Ovary (tissue), 9 donors: ENCODE data around the gene LHX2. TPM values are rescaled to one million over a fixed set of nuclear protein-coding genes. Genes with fewer than 3 reads are reported as not detected.

Experiments used
- DNase-seq, 5 donors: peaks; one replicate each; pipeline ENCODE4 v3.0.0-alpha.2; 2019 to 2020
- H3K27ac ChIP-seq, 2 donors: fragments of 200-600 bp; one replicate each; pipeline versions ENCODE4 v1.5.1 to v1.8.0; 2019 to 2022
- H3K27me3 ChIP-seq: fragments of 200-600 bp; one replicate; pipeline ENCODE4 v1.8.0; 2022
- H3K36me3 ChIP-seq: fragments of 200-600 bp; sonication (generic); one replicate; pipeline ENCODE4 v1.5.1; 2019
- H3K4me1 ChIP-seq: one replicate; pipeline ENCODE4 v1.8.1; 2013; ENCODE audit warnings: mild to moderate bottlenecking, moderate library complexity; ENCODE audit not compliant: insufficient read depth
- H3K4me3 ChIP-seq: fragments of 200-600 bp; sonication (generic); one replicate; pipeline ENCODE4 v1.5.1; 2017
- H3K9me3 ChIP-seq, 2 donors: fragments of 200-600 bp in 1 of 2; sonication (generic) in 1 of 2; one replicate each; pipeline versions ENCODE4 v1.5.1 to v1.8.1; 2013 to 2019; ENCODE audit warnings: mild to moderate bottlenecking in 1 of 2, moderate library complexity in 1 of 2
- EP300 ChIP-seq: sonication (generic); formaldehyde crosslinking; IDR thresholded peaks from one replicate; pipeline ENCODE4 v1.6.1; 2017; ENCODE audit warnings: antibody characterized with exemption
- POLR2A ChIP-seq: fragments of 450-650 bp; IDR thresholded peaks from one replicate; pipeline ENCODE4 v1.6.1; 2017; ENCODE audit warnings: antibody characterized with exemption, mild to moderate bottlenecking, moderate library complexity
- WGBS, 3 donors: extraction: QIAGEN DNeasy Blood & Tissue Kit in 1 of 3; methylation state at CpG; one replicate each; pipeline versions ENCODE4 v1.1.5 to v1.1.7; 2013 to 2017; 5-methylcytosine and 5-hydroxymethylcytosine counted together
- intact Hi-C, 4 donors: fragments of 100-400 bp; cut with DNase I; formaldehyde crosslinking; loops; one replicate each; pipeline versions ENCODE4 v1.11.0 to v1.15.1; 2022 to 2023
- polyA plus RNA-seq, 2 donors: library from polyadenylated mRNA; stranded (reverse); fragments of 200-250 nt in 1 of 2; fragments of 350-450 nt in 1 of 2; fragmentation: Illumina TruSeq in 1 of 2; extraction: RNeasy Lipid Tissue Mini Kit (QIAGEN cat#74804) in 1 of 2; gene quantifications; one replicate each; pipeline ENCODE4 v1.2.3, GENCODE V29; 2013 to 2014
- total RNA-seq, 7 donors: library from RNA; depleted of rRNA in 2 of 7; stranded (reverse); fragments of >200 nt in 2 of 7; fragmentation: NEBNext Ultra II Directional in 3 of 7; extraction: Animal tissue kit (Norgen Biotek cat#: 25700) in 3 of 7; gene quantifications; one replicate each; pipeline versions ENCODE4 v1.1.0 to v1.2.4, GENCODE V29; 2016 to 2023
- TF ChIP-seq, protein P1 (sequence below), 3 donors: fragments of 450-650 bp in 2 of 3; fragments of 200-600 bp in 1 of 3; IDR thresholded peaks; one replicate each; pipeline versions ENCODE4 v1.5.1 to v1.8.0; 2016 to 2022; ENCODE audit warnings: antibody characterized with exemption in 3 of 3, mild to moderate bottlenecking in 1 of 3
- donor health status: DM: no; HTN: no; CAD: no; lungs with moderate emphysema.
- donor health status: DM: no; HTN: no; CAD: no.
- donor health status: Bipolar disorder and iron deficiency.
- donor health status: DM: yes; HTN: yes; CAD: no.
- donor health status: DM: no; HTN: no; CAD: no.
- donor health status: DM: yes; HTN: yes; CAD: no.

The LHX2 gene
- total and polyA plus RNA-seq, 9 donors: 0.10 to 17.0 (median 0.49) TPM; not detected in 5

DNA sequence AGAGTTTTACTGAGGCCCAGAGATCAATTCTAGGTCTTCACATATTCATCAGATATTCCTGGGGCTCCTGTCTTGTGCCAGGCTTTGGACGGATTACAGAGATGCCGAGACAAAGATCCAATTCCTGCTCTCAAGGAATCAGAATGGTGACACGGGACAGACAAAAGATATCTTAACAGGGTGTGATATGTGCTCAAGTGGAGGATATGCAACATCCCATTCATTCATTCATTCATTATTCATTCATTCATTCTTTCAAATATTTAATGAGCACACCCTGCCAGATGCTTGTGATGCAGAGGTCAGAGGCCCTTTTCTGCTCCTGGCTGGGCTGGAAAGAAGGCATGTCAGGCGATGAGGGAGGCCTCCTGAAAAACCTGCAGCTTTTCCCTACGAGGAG lies 21.8 kb downstream of the LHX2 start:
- Histone ChIP-seq H3K4me1 (peaks cover 2% of the 10 kb centered on the region), H3K4me3 (no peak overlapping the region), H3K36me3 (no peaks in the 10 kb centered on the region), H3K27me3 (no peaks in the 10 kb centered on the region), H3K27ac (no peak overlapping the region), H3K9me3 (no peaks in the 10 kb centered on the region)
- TF ChIP-seq POLR2A (no peak), EP300 (no peak)
- TF ChIP-seq, protein P1, sequence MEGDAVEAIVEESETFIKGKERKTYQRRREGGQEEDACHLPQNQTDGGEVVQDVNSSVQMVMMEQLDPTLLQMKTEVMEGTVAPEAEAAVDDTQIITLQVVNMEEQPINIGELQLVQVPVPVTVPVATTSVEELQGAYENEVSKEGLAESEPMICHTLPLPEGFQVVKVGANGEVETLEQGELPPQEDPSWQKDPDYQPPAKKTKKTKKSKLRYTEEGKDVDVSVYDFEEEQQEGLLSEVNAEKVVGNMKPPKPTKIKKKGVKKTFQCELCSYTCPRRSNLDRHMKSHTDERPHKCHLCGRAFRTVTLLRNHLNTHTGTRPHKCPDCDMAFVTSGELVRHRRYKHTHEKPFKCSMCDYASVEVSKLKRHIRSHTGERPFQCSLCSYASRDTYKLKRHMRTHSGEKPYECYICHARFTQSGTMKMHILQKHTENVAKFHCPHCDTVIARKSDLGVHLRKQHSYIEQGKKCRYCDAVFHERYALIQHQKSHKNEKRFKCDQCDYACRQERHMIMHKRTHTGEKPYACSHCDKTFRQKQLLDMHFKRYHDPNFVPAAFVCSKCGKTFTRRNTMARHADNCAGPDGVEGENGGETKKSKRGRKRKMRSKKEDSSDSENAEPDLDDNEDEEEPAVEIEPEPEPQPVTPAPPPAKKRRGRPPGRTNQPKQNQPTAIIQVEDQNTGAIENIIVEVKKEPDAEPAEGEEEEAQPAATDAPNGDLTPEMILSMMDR (IDR thresholded peaks at IDR 0.05): no peak
- no peak for DNase-seq
- WGBS, 3 donors: 86 to 88% (median 86%) methylated on average over 5 of the region's 5 CpGs
- intact Hi-C loops: loop anchor here in 1 of 4 donors (10.0 kb wide), 1 partner anchor 489 kb away; no protein-coding TSS in a partner anchor

DNA sequence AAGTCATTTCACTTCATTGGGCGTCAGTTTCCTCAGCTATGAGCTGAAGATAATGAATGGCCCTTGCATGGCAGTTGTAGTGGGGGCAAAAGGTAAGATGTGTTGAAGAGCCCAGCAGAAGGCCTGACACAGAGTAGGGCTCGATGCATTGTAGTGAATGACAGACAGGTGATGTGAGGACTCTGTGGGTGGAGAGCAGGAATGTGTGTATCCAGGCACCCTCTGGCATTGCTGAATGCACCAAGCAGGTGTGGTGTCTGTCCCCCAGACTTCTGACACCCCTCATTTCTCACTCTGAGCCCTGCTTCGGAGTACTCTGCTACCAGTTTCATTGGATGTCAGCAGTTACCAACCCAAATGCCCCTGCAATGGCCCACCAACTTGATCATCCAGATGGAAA lies 22.4 kb downstream of the LHX2 start:
- no peak for DNase-seq
- Histone ChIP-seq H3K27ac (no peak overlapping the region), H3K4me3 (no peak overlapping the region), H3K4me1 (peaks cover 2% of the 10 kb centered on the region), H3K27me3 (no peaks in the 10 kb centered on the region), H3K9me3 (no peaks in the 10 kb centered on the region), H3K36me3 (no peaks in the 10 kb centered on the region)
- intact Hi-C loops: loop anchor here in 1 of 4 donors (10.0 kb wide), 1 partner anchor 489 kb away; no protein-coding TSS in a partner anchor
- 89 to 93% (median 89%) methylated on average over 3 of the region's 3 CpGs for WGBS, 3 donors
- TF ChIP-seq, protein P1 (IDR thresholded peaks at IDR 0.05): no peak
- TF ChIP-seq EP300 (no peak), POLR2A (no peak)

DNA sequence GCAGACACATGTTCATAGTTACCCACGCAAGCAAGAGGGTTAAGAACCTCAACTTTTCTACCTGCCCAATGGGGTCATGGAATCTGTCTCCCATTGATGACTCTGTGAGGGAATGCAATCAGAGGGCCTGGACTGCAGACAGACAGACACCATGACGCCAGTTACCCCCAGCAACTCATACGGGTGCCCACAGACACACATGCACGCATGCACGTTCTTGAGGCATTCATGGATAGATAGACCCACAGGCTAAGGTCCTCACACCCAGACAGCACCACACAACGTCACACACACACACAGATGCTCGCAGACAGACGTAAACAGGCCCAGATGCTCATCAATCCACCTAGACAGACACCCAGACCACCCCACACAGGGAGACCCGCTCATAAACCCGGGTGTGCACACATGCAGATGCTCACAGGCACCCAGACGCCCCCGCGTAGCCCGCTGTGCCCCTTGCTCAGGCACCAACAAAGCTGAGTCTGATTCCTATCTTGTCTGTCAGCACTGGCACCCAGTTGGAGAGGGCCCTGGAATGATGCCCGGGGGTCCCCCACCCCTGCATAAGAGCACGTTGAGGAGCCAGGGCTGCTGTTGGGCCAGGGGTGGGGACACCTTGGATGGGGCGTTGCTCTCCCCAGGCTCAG lies 23.6 kb downstream of the LHX2 start:
- H3K27ac ChIP-seq: no peak overlapping the region
- no peaks in the 10 kb centered on the region for H3K9me3 ChIP-seq
- DNase-seq: no peak
- no peaks in the 10 kb centered on the region for H3K27me3 ChIP-seq
- no peak for TF ChIP-seq POLR2A
- 80 to 85% (median 81%) methylated on average over 17 of the region's 17 CpGs for WGBS, 3 donors
- H3K4me3 ChIP-seq: no peak overlapping the region
- no peaks in the 10 kb centered on the region for H3K36me3 ChIP-seq
- intact Hi-C loops: loop anchor here in 1 of 4 donors (10.0 kb wide), 1 partner anchor 490 kb away; no protein-coding TSS in a partner anchor
- peaks cover 2% of the 10 kb centered on the region for H3K4me1 ChIP-seq

GRCh38 chr9:124036578-124036977 lies 25.0 kb downstream of the LHX2 start:
- Histone ChIP-seq H3K27me3 (no peaks in the 10 kb centered on the region), H3K9me3 (no peaks in the 10 kb centered on the region), H3K4me3 (no peak overlapping the region), H3K4me1 (peaks cover 5% of the 10 kb centered on the region), H3K27ac (no peak overlapping the region), H3K36me3 (no peaks in the 10 kb centered on the region)
- intact Hi-C loops: loop anchor here in 1 of 4 donors (10.0 kb wide), 1 partner anchor 492 kb away; no protein-coding TSS in a partner anchor
- WGBS, 3 donors: 95 to 100% (median 100%) methylated on average over 1 of the region's 1 CpG
- DNase-seq: no peak
- TF ChIP-seq EP300 (no peak), POLR2A (no peak)
- TF ChIP-seq, protein P1 (IDR thresholded peaks at IDR 0.05): no peak

- Histone ChIP-seq H3K4me3 (no peak overlapping the region), H3K9me3 (no peaks in the 10 kb centered on the region), H3K36me3 (no peaks in the 10 kb centered on the region), H3K27me3 (no peaks in the 10 kb centered on the region), H3K4me1 (peaks cover 3% of the 10 kb centered on the region), H3K27ac (no peak overlapping the region)
- WGBS, 3 donors: 55 to 65% (median 63%) methylated on average over 6 of the region's 6 CpGs
- intact Hi-C loops: loop anchor here in 1 of 4 donors (10.0 kb wide), 1 partner anchor 493 kb away; no protein-coding TSS in a partner anchor
- TF ChIP-seq EP300: no peak
- TF ChIP-seq, protein P1 (IDR thresholded peaks at IDR 0.05): no peak
- no peak for TF ChIP-seq POLR2A
- DNase-seq: no peak
Observed at GRCh38 chr9:124037790-124038189, 26.2 kb downstream of the LHX2 start.
